NCI-H526 (cell line): ENCODE measurements around the gene PSTPIP2.

Source experiments
- DNase-seq, 2 experiments: peaks; one replicate each; lab custom pipeline; 2025; lab: John Stamatoyannopoulos, UW

PSTPIP2 gene

DNA sequence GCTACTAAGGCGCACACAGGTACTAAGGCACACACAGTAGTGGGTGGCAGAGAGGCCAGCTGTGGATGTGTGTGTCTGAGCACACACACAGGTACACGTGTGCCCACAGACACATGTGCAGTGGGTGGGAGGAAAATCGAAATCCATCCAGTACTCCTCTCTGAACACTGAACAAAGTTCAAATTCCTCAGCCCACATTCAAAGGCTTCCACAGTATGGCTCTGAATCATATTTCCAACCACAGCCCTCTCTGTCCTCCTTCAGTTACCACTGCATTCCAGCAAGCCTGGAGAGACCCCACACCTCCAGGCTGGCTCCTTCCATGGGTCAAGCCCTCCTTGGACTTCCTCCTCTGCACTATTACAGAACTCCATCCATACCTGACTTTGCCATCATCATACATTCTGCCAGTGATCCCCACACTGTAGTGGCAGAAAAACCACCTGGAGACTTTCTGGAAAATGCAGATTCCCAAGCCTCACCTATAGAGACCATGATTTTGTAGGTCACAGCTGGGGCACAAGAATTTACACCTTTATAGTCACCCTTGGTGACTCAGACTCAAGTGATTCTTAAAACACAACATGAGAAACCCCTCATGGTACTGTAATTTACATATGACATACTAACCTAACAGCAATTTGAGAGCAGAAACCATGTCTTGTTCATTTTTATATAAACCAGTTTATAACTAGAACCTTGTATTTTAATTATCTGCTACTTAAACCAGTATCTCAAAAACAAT lies 136.3 kb downstream of the PSTPIP2 start:
- DNase-seq, result no peak
